ENCODE results near the gene ERN1.
"Not testable (repeated sequence)": the region's sequence is repeated elsewhere in the genome, so short reads cannot be mapped to it uniquely, and the experiment has no call there.

Gene ERN1

DNA sequence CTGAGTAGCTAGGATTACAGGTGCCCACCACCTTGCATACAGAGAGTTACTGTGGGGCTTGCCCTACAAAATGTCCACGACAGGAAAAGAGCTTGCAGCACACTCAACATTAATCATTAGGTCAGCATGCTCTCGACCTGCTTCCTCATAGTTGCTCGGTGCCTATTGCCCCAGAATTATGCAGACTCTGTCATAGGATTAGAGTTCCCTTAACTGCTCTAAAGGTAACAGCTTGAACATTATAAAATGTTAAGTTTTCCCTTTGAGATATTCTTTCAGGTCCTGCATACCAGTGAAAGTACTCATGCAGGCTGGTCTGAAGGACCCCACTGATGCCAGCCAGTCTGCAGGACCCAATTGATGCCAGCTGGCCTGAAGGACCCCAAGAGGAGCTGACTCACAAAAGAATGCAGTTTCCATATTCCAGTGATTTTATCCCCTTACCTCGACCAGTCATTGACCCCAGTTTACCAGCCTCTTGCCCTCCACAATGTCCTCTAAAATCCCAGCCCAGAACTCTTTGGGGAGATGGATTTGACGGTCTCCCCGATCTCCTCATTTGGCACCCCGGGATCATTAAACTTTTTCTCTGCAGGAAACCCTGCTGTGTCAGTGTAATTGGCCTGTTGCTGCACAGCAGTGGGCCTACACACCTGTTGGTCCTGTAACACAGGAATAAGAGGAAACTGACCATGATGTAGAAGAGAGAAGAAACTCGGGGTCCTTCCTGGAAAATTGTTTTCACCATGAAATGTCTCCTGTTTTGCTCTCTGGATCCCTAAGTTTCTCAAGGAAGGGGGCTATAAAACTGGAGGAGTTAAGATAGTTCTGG lies 120.2 kb downstream of the ERN1 start:
- no peak for DNase-seq

DNA sequence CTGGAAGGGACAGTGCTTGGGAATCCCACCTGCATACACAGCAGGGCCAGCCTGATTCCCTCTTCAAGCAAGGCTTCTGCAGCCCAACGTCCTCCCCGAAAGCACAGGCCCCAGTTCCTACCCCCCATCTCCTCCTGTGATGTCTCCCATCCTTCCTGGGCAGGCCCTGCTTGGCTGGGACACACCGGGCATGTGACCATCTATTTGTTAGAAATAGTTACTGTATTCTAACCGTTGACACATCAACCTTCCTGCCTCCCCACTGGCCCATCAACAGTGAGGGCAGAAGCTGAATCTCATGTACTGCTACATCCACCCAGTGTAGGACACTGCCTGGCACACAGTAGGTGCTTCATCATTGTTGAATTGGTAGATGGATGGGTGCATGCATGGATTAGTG lies 121.1 kb downstream of the ERN1 start:
- H3K36me3 ChIP-seq (replicated peaks): no peaks in the 10 kb centered on the region
- TF ChIP-seq, protein P1, sequence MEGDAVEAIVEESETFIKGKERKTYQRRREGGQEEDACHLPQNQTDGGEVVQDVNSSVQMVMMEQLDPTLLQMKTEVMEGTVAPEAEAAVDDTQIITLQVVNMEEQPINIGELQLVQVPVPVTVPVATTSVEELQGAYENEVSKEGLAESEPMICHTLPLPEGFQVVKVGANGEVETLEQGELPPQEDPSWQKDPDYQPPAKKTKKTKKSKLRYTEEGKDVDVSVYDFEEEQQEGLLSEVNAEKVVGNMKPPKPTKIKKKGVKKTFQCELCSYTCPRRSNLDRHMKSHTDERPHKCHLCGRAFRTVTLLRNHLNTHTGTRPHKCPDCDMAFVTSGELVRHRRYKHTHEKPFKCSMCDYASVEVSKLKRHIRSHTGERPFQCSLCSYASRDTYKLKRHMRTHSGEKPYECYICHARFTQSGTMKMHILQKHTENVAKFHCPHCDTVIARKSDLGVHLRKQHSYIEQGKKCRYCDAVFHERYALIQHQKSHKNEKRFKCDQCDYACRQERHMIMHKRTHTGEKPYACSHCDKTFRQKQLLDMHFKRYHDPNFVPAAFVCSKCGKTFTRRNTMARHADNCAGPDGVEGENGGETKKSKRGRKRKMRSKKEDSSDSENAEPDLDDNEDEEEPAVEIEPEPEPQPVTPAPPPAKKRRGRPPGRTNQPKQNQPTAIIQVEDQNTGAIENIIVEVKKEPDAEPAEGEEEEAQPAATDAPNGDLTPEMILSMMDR (IDR thresholded peaks at IDR 0.05; ENCODE audit: low read depth, low read length, missing control alignments): no peak
- no peaks in the 10 kb centered on the region for H3K27me3 ChIP-seq (replicated peaks)
- no peak for DNase-seq
- in situ Hi-C loops (cut with HindIII; ENCODE audit: low pct_ligation_motif_present, low sequenced_read_pairs): no loop called here
- no peak overlapping the region for H3K27ac ChIP-seq
- H3K4me3 ChIP-seq (ENCODE audit: low read depth, low read length): no peak overlapping the region

More for the DNA sequence above, 120.2 kb downstream of the ERN1 start:
- H3K27me3 ChIP-seq (replicated peaks): no peaks in the 10 kb centered on the region
- H3K4me3 ChIP-seq (ENCODE audit: low read depth, low read length): no peak overlapping the region
- H3K36me3 ChIP-seq (replicated peaks): no peaks in the 10 kb centered on the region
- in situ Hi-C loops (cut with HindIII; ENCODE audit: low pct_ligation_motif_present, low sequenced_read_pairs): no loop called here
- TF ChIP-seq, protein P1 (IDR thresholded peaks at IDR 0.05; ENCODE audit: low read depth, low read length, missing control alignments): no peak
- no peak overlapping the region for H3K27ac ChIP-seq

DNA sequence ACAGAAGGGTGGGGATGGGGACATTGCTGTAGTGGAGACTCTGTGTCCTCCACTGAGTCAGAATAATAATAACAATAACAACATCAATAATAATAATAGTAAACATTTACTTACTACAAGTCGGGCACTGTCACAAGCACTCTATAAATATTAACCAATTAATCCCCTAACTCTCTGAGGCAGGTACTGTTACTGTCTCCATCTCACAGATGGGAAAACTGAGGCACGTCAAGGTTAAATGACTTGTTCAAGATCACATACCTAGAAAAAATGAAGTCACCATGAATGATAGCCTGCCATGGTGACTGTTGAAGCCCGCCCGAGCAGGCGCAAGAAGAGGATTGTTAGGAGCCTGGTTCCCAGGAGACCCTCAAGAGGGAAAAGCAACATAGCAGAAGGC lies 121.6 kb downstream of the ERN1 start:
- in situ Hi-C loops (cut with HindIII; ENCODE audit: low pct_ligation_motif_present, low sequenced_read_pairs): no loop called here

DNA sequence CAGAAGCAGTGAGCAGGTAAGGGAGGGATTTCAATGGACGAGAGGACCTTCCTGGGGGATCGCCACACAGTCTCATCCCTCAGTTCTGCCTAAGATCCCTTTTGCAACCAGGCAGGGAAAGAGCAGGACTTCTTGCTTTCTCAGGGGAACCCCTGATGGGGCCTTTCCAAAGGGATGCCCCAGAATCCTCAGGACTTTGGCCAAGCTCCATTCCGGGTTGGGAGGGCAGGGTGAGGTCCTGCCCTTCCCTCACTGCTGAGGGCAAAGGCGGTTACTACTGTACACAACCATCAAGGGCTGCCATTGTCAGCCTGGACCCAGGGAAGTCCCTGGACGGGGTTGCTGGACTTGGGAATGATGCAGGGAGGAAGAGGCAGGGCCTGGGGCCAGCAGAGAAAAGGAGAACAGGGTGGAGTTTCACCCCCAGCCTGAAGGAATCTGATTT lies 122.1 kb downstream of the ERN1 start:
- H3K27me3 ChIP-seq (replicated peaks): no peaks in the 10 kb centered on the region
- DNase-seq: no peak
- no peak overlapping the region for H3K4me3 ChIP-seq (ENCODE audit: low read depth, low read length)
- in situ Hi-C loops (cut with HindIII; ENCODE audit: low pct_ligation_motif_present, low sequenced_read_pairs): no loop called here
- no peaks in the 10 kb centered on the region for H3K36me3 ChIP-seq (replicated peaks)
- TF ChIP-seq, protein P1 (IDR thresholded peaks at IDR 0.05; ENCODE audit: low read depth, low read length, missing control alignments): no peak
- H3K27ac ChIP-seq: no peak overlapping the region

More for the DNA sequence above, 121.6 kb downstream of the ERN1 start:
- no peak for DNase-seq
- Histone ChIP-seq H3K27ac (no peak overlapping the region), H3K27me3 (replicated peaks) (no peaks in the 10 kb centered on the region), H3K4me3 (ENCODE audit: low read depth, low read length) (no peak overlapping the region), H3K36me3 (replicated peaks) (no peaks in the 10 kb centered on the region)
- TF ChIP-seq, protein P1 (IDR thresholded peaks at IDR 0.05; ENCODE audit: low read depth, low read length, missing control alignments): no peak

DNA sequence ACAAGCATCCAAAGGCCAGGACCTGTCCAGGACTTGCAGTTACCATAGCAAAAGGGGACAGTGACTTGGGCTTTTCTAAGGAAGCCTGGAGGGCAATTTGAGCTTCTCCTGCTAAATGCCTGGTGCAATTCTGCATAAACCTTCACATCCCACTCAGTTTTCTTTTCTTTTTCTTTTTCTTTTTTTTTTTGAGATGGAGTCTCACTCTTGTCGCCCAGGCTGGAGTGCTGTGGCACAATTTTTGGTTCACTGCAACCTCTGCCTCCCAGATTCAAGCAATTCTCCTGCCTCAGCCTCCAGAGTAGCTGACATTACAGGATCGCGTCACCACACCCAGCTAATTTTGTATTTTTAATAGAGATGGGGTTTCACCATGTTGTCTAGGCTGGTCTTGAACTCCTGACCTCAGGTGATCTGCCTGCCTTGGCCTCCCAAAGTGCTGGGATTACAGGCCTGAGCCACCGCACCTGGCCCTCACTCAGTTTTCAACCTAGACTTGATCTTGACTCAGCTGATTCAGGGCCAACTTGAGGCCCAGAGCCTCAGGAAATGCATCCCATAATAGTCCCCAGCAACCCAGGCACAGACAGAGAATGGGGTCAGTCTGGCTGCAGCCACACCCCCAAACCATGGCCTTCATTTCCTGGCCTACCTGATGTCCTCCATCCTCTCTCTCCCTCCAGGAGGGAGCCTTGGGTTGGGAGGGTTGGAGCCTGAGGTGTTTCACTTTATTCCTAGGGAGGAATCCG lies 122.7 kb downstream of the ERN1 start:
- not testable (repeated sequence) for H3K36me3 ChIP-seq (replicated peaks)

DNA sequence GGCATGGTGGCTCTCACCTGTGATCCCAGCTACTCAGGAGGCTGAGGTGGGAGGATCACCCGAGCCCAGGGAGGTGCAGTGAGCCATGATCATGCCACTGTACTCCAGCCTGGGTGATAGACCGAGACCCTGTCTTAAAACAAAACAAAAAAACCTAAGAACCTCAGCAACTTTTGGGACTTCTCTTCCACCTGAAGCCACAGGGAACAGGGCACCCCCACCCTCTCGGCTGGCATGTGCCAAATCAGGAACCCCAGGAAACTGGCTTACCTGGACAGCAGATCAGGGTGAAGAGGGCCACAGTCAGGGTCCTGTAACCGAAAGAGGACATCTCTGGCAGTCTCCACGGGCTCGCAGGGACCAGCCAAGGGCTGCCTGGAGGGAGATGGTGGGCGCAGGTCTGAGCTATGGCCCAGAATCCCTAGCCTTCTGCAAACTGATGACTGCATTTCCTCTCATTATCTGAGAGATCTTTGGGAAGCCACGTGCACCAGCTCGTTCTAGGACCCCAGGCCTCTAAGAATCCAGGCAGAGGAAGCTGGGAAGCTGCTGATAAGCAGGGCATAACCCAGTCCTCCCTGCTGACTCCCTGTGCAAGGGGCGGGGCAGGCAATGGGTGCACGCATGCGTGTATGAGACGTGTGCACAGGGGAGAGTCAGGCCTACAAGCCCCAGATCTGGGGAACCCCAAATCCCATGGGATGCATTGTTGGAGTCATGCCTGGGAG lies 123.4 kb downstream of the ERN1 start:
- Histone ChIP-seq H3K27ac (no peak overlapping the region), H3K4me3 (ENCODE audit: low read depth, low read length) (no peak overlapping the region), H3K36me3 (replicated peaks) (no peaks in the 10 kb centered on the region), H3K27me3 (replicated peaks) (no peaks in the 10 kb centered on the region)
- in situ Hi-C loops (cut with HindIII; ENCODE audit: low pct_ligation_motif_present, low sequenced_read_pairs): no loop called here
- no peak for DNase-seq
- TF ChIP-seq, protein P1 (IDR thresholded peaks at IDR 0.05; ENCODE audit: low read depth, low read length, missing control alignments): no peak

More for the DNA sequence above, 122.7 kb downstream of the ERN1 start:
- H3K27ac ChIP-seq; H3K4me3 ChIP-seq (ENCODE audit: low read depth, low read length); DNase-seq; H3K27me3 ChIP-seq (replicated peaks); in situ Hi-C loops (cut with HindIII; ENCODE audit: low pct_ligation_motif_present, low sequenced_read_pairs): not testable (repeated sequence)

Measured in brain microvascular endothelial cell (primary cell).